A549 (cell line): ENCODE results near the gene PIK3C3. TPM values are rescaled to one million over a fixed set of nuclear protein-coding genes. Genes with fewer than 3 reads are reported as not detected.

ENCODE experiments used
- ATAC-seq, 2 experiments: fragments of 200-7000 bp in 1 of 2; fragments of >200 bp in 1 of 2; cut with Nextera tagmentation in 1 of 2; cut with Tn5 transposase in 1 of 2; 3 replicates each; pipeline versions ENCODE4 v1.8.0 to v1.9.1; 2018 to 2020; ENCODE audit warnings: mild to moderate bottlenecking in 1 of 2, moderate library complexity in 1 of 2
- CTCF ChIA-PET: fragments of 300-600 bp; sonication (Branson Sonifier 250); formaldehyde crosslinking; extraction: SDS; loops from one replicate; lab custom pipeline; 2021; ENCODE audit warnings: antibody characterized with exemption, inconsistent platforms; lab: Yijun Ruan, JAX
- POLR2A ChIA-PET: fragments of 350-600 bp; formaldehyde crosslinking; extraction: SDS; loops from one replicate; lab custom pipeline; 2021; ENCODE audit warnings: antibody characterized with exemption, inconsistent platforms; lab: Yijun Ruan, JAX
- DNase-seq, 2 experiments: peaks; one replicate each; pipeline versions ENCODE4 v3.0.0 to v3.0.0-alpha.2; 2011 to 2016; ENCODE audit warnings: low read depth in 1 of 2, low spot score in 1 of 2
- FAIRE-seq: peaks from 2 replicates; lab custom pipeline; 2011; peaks lifted over from hg19 to GRCh38; lab: Jason Lieb, UNC
- H3K27ac ChIP-seq, 2 experiments: fragments of >200 bp; sonication (Bioruptor Twin); formaldehyde crosslinking; 3 replicates each; pipeline ENCODE4 v1.5.1; 2016 to 2017
- H3K4me1 ChIP-seq: fragments of >200 bp; sonication (Bioruptor Twin); formaldehyde crosslinking; 3 replicates; pipeline ENCODE4 v1.6.1; 2016
- H3K4me2 ChIP-seq: fragments of >200 bp; sonication (Bioruptor Twin); formaldehyde crosslinking; 3 replicates; pipeline ENCODE4 v1.6.1; 2016
- H3K4me3 ChIP-seq: fragments of >200 bp; sonication (Bioruptor Twin); formaldehyde crosslinking; 3 replicates; pipeline ENCODE4 v1.5.1; 2016
- H3K9me3 ChIP-seq: fragments of >200 bp; sonication (Bioruptor Twin); formaldehyde crosslinking; 3 replicates; pipeline ENCODE4 v1.6.1; 2016
- ATOH8 ChIP-seq: fragments of 250-450 bp; sonication (Bioruptor Pico); IDR thresholded peaks from 2 replicates; pipeline ENCODE4 v1.5.0; 2020; ENCODE audit warnings: low read depth, mild to moderate bottlenecking, moderate library complexity
- CBX8 ChIP-seq: fragments of 200-600 bp; sonication (generic); IDR thresholded peaks from 2 replicates; pipeline ENCODE4 v1.6.1; 2016
- CHD2 ChIP-seq: fragments of 150-350 bp; IDR thresholded peaks from 2 replicates; pipeline ENCODE4 v1.6.1; 2014; ENCODE audit warnings: low read length; ENCODE audit not compliant: partially characterized antibody
- CHD4 ChIP-seq: fragments of 200-600 bp; sonication (generic); IDR thresholded peaks from 2 replicates; pipeline ENCODE4 v1.6.1; 2016; ENCODE audit warnings: antibody characterized with exemption, mild to moderate bottlenecking, borderline replicate concordance
- EHF ChIP-seq: fragments of 250-450 bp; sonication (Bioruptor Pico); IDR thresholded peaks from 2 replicates; pipeline ENCODE4 v1.5.0; 2020; ENCODE audit warnings: mild to moderate bottlenecking
- EHMT2 ChIP-seq: fragments of 200-600 bp; sonication (generic); IDR thresholded peaks from 2 replicates; pipeline ENCODE4 v1.6.1; 2016; ENCODE audit warnings: antibody characterized with exemption, low read depth, mild to moderate bottlenecking, moderate library complexity
- FOSB ChIP-seq: fragments of 250-450 bp; sonication (Bioruptor Pico); IDR thresholded peaks from 2 replicates; pipeline ENCODE4 v1.5.0; 2020; ENCODE audit warnings: mild to moderate bottlenecking, moderate library complexity
- HOXA7 ChIP-seq: fragments of 250-450 bp; sonication (Bioruptor Pico); IDR thresholded peaks from 2 replicates; pipeline ENCODE4 v1.5.0; 2020; ENCODE audit warnings: mild to moderate bottlenecking, moderate library complexity
- KDM1A ChIP-seq: fragments of 200-600 bp; sonication (generic); IDR thresholded peaks from 2 replicates; pipeline ENCODE4 v1.6.1; 2016; ENCODE audit warnings: low read depth, mild to moderate bottlenecking
- KDM5A ChIP-seq: fragments of 200-600 bp; sonication (generic); IDR thresholded peaks from 2 replicates; pipeline ENCODE4 v1.6.1; 2016; ENCODE audit warnings: antibody characterized with exemption, mild to moderate bottlenecking
- MYC ChIP-seq: IDR thresholded peaks from 2 replicates; pipeline ENCODE4 v1.6.1; 2012; ENCODE audit warnings: mild to moderate bottlenecking, inconsistent platforms, low read length, improper control_type of control experiment, borderline replicate concordance
- PBX3 ChIP-seq: IDR thresholded peaks from 2 replicates; pipeline ENCODE4 v1.6.1; 2012
- POLR2AphosphoS2 ChIP-seq: conservative IDR thresholded peaks from 2 replicates; pipeline ENCODE4 v1.6.1; 2012; ENCODE audit warnings: low read length, improper control_type of control experiment, inconsistent platforms
- REST ChIP-seq: fragments of 200-600 bp; sonication (generic); IDR thresholded peaks from 2 replicates; pipeline ENCODE4 v1.6.1; 2016; ENCODE audit warnings: antibody characterized with exemption, mild to moderate bottlenecking, moderate library complexity
- SMC3 ChIP-seq: fragments of >200 bp; sonication (Bioruptor Twin); formaldehyde crosslinking; IDR thresholded peaks from 3 replicates; pipeline ENCODE4 v1.6.1; 2018; ENCODE audit warnings: inconsistent platforms
- SREBF2 ChIP-seq: fragments of 450-650 bp; IDR thresholded peaks from 2 replicates; pipeline ENCODE4 v1.6.1; 2014; ENCODE audit warnings: mild to moderate bottlenecking, moderate library complexity
- TFCP2L1 ChIP-seq: fragments of 250-450 bp; sonication (Bioruptor Pico); IDR thresholded peaks from 2 replicates; pipeline ENCODE4 v1.5.0; 2021; ENCODE audit warnings: mild to moderate bottlenecking
- USF2 ChIP-seq: fragments of 450-650 bp; IDR thresholded peaks from 2 replicates; pipeline ENCODE4 v1.6.1; 2014; ENCODE audit warnings: antibody characterized with exemption
- ZC3H11A ChIP-seq: fragments of 450-650 bp; IDR thresholded peaks from 2 replicates; pipeline ENCODE4 v1.6.1; 2014; ENCODE audit warnings: antibody characterized with exemption, mild to moderate bottlenecking
- WGBS: methylation state at CpG from one replicate; pipeline ENCODE4 v1.1.6; 2017; ENCODE audit errors: missing lambda C conversion rate; 5-methylcytosine and 5-hydroxymethylcytosine counted together
- polyA plus RNA-seq, 4 experiments: library from polyadenylated mRNA; depleted of rRNA in 3 of 4; stranded (reverse); fragments of >200 nt; fragmentation: RNase III in 1 of 4; extraction: RNeasy Plus Mini Kit Qiagen cat#74134 plus additional on column Dnase treatment in 1 of 4; gene quantifications; 2 replicates in 3 of 4; 3 replicates in 1 of 4; pipeline ENCODE4 v1.2.3, GENCODE V29; 2011 to 2017

The PIK3C3 gene
- polyA plus RNA-seq, 2 of the 4 experiments (the other 2 are of a cell fraction), result 18.6 to 36.0 TPM

GRCh38 chr18:42068030-42068429 is 113.0 kb downstream of the PIK3C3 start:
- FAIRE-seq, result no peak
- H3K27ac ChIP-seq, result no peak overlapping the region
- ChIA-PET POLR2A (no interaction called here), CTCF (interaction anchor here (1.2 to 2.0 kb wide), 2 partner anchors 15 to 46 kb away, joined by 4 to 10 read pairs; no protein-coding TSS in a partner anchor)
- H3K4me3 ChIP-seq, result no peak overlapping the region
- WGBS, result 80% methylated on average over 3 of the region's 3 CpGs
- no peak overlapping the region for H3K4me2 ChIP-seq
- ATAC-seq, result no peak
- TF ChIP-seq EHMT2, result no peak
- no peak for TF ChIP-seq POLR2AphosphoS2
- no peak for TF ChIP-seq TFCP2L1
- no peak for TF ChIP-seq ATOH8 (CRISPR knock-in tag)
- TF ChIP-seq SREBF2, result no peak
- TF ChIP-seq KDM1A, result no peak
- no peak for TF ChIP-seq CBX8
- no peak for TF ChIP-seq USF2
- TF ChIP-seq REST, result no peak
- TF ChIP-seq ZC3H11A, result no peak
- no peak for TF ChIP-seq SMC3
- no peak for TF ChIP-seq EHF (CRISPR knock-in tag)
- TF ChIP-seq FOSB, result no peak
- TF ChIP-seq CHD2, result no peak
- TF ChIP-seq CHD4, result no peak
- no peak for TF ChIP-seq MYC
- DNase-seq, result no peak
- no peaks in the 10 kb centered on the region for H3K9me3 ChIP-seq
- H3K4me1 ChIP-seq, result no peaks in the 10 kb centered on the region

- no peak overlapping the region for H3K27ac ChIP-seq
- H3K4me1 ChIP-seq, result no peaks in the 10 kb centered on the region
- TF ChIP-seq KDM5A (no peak), PBX3 (no peak), HOXA7 (CRISPR knock-in tag) (no peak)
- H3K4me3 ChIP-seq, result no peak overlapping the region
- H3K9me3 ChIP-seq, result no peaks in the 10 kb centered on the region
- FAIRE-seq (no peak), ATAC-seq (no peak), DNase-seq (no peak)
- ChIA-PET POLR2A (no interaction called here), CTCF (interaction anchor here (1.1 to 2.0 kb wide), 3 partner anchors 16 to 45 kb away, joined by 4 to 10 read pairs (median 4); no protein-coding TSS in a partner anchor)
- no peak overlapping the region for H3K4me2 ChIP-seq
These were observed 114.0 kb downstream of the PIK3C3 start for GRCh38 chr18:42069036-42069435.
